GM19328 (cell line): Measurements from ENCODE around the gene MAP3K3.
A peak's percentile ranks its signal among the peaks of the same experiment; 100 is the strongest.

Experiments used
- ATAC-seq: cut with Tn5 transposase; IDR thresholded peaks from one replicate; pipeline ENCODE4 v1.9.1; 2021; ENCODE audit warnings: mild to moderate bottlenecking, moderate library complexity; ENCODE audit not compliant: unreplicated experiment

MAP3K3 gene

DNA sequence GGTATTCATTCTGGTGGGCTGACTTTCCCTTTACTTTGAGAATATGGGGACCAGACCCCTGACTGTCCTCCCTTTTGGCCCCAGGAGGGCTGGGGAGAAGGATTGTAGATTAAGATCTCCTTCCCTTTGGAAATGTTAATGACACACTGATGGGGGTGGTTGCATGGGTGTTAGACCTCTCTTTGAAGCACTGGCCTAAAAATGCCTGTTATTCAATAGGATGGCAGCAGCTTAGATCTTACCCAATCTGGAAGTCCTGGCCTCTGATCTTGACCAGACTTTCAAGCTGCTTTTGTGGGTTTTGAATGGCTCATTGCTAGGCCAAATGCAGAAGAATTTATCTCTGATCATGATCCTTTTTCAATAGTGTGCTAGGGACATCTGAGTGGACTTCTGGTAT is 25.7 kb downstream of the MAP3K3 start:
- ATAC-seq = no peak

DNA sequence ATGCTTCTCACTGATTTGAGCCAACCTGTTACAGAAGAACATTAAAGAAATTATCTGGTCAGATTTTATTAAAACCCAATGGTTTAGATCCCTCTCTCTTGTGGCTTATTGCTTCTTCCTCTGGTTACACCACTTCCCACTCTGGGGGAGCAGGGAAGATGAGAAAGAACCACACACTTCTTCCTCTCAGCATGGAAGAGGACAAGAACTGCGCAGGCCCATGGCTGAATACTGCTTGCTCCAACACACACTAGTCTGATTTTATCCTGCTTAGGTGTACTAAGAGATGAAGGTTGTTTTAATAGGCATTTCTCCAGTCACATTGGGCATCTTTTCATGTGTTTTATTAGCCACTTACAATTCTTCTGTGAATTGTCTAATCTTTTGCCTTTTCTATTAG is 27.6 kb downstream of the MAP3K3 start:
- ATAC-seq = no peak

DNA sequence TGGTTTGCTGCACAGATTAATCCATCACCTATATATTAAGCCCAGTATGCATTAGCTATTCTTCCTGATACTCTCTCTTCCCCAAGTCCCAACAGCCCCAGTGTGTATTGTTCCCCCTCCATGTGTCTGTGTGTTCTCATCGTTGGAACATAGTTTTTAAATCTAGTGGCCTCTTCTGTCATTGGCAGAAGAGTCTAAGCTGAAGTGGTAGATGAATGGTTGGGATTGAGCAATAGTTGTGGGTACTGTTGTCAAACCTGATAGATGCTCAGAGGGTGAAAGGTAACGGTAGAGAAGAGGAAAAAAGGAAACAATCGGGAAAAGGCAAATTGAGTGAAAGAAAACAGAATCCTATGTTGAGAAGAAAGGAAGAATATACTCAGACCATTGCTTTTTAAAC is 29.9 kb downstream of the MAP3K3 start:
- no peak for ATAC-seq

DNA sequence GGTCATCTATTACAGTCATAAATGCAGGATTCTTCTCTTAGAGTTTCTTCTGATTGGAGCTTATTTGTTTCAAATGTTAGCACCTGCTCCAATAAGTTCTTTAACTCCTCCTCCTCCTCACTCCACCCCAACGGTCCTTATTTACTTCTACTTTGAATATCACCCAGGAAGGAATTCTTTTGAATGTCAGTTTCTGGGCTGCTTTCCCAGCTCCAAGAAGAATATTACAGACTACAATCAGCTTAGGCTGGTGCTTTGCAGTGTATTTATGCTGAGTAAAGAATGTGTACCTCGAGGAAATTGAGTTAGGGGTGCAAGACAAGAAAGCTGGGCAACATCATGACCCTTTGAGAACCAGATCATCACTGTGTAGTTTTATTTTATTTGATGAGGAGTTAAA is 30.8 kb downstream of the MAP3K3 start:
- no peak for ATAC-seq

DNA sequence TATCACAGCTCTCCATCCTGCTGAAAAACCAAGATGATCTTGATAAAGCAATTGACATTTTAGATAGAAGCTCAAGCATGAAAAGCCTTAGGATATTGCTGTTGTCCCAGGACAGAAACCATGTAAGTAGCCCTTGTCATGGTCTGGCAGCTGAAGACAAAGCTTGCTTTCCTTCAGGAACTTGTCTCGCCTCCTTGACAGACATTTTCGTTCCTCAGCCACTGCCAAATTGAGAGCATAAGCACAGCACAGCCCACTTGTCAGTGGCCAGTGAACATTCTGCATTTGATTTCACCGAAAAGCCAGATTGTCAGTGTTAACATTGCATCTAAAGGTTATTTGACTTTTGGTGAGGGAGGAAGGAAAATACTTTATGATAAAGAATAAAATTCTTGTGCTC is 35.6 kb downstream of the MAP3K3 start:
- ATAC-seq = no peak

DNA sequence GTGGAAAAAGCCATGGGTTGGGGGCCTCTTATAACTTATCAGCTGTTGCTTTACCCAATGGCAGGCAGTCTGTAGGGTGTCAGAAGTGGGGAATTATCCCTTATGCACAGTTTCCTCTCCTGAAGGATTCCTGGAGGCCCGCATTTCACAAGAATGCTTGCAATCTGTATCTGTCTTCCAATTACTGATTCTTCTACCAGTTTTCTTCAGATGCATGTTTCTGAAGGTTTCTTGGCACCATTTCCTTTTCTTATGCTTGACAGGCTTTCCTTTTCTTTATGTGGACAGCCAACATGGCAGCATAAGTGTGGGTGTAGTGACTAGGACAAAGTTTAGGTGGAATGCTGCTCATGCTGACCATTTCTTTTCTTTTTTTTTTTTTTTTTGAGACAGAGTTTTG is 36.1 kb downstream of the MAP3K3 start:
- no peak for ATAC-seq

DNA sequence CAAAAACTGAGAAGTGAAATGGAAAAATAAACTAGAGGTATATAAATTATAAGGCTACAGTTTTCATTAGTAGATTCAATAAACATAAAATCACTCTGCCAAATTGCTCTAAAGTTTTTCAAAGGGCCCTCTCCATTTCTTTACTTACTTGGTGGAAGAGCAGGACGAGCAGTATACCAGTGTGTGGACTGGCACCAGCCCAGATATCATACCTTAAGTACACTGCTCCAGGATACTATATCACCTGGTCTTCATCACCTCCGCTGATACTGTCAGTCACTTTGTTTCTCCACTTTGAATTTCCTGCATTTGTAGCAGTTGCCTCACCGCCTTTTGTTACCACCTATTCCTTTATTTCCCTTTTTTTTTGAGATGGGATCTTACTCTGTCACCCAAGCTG is 37.6 kb downstream of the MAP3K3 start:
- ATAC-seq = no peak

DNA sequence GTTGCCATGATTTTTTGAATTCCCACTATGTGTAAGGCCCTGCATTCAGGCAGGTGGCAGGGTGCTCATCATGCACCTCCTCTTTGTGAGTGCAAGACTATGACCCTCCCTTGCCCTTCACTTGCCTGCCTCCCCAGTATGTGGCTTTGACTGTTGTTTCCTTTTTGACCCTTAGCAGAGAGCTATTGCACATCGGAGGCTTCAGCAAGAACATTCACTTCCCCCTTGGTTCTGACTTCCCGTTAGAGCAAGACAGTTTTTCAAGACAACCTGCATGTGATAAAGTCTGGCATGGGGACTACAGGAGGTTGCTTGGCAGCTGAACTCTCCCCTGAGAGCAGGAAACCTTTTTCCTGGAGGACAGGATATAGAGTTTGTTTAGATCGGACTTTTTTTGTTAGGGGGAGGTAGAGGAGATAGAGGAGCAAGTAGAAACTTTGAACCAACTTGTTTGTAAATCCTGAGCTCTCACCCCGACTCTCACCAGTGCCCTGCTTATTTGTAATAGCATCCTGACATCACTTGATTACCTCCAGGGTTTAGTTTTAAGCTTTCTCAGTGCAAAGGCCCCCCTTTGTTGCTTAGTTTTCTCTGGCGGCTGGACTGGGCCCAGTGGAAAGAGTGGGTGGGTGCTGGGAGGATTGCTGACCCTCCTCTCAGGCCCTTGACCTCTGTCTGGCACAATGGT is 43.5 kb downstream of the MAP3K3 start:
- ATAC-seq = peak; percentile 49

DNA sequence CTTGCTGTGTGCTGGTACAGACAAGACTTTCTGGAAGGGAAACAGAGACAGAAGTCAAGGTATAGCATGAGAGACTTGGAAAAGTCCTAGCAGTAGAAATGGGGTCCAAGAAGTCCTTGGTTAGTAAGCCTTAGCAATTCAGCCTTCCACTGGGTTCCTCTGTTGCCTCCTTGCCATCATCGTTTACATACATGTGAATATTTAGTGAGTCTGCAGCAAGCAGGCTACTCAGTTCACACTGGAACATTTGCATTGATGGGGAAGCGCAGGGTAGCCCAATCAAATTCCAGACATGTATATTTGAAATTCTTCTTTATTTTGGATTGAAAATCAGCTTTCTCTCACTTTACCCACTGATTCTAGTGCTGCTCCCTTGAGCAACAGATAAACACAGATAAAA is 50.6 kb downstream of the MAP3K3 start:
- no peak for ATAC-seq

DNA sequence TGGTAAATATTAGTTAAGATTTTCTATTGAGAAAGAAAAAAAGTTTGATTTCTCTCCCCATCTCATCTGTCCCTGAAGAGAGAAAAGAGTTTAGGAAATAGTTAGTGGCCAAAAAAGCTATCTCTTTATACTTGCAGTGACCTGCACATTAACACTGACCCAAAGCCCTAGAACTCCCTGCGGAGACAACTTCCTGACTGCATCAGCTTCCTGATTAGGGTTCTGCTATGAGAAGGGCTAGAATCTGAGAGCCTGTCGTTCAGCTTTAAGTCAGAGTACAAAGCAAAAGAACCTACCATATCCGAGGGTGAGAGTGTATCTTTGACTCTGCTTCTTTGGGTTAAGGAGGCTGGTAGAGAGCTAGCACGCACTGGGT is 53.0 kb downstream of the MAP3K3 start:
- no peak for ATAC-seq

DNA sequence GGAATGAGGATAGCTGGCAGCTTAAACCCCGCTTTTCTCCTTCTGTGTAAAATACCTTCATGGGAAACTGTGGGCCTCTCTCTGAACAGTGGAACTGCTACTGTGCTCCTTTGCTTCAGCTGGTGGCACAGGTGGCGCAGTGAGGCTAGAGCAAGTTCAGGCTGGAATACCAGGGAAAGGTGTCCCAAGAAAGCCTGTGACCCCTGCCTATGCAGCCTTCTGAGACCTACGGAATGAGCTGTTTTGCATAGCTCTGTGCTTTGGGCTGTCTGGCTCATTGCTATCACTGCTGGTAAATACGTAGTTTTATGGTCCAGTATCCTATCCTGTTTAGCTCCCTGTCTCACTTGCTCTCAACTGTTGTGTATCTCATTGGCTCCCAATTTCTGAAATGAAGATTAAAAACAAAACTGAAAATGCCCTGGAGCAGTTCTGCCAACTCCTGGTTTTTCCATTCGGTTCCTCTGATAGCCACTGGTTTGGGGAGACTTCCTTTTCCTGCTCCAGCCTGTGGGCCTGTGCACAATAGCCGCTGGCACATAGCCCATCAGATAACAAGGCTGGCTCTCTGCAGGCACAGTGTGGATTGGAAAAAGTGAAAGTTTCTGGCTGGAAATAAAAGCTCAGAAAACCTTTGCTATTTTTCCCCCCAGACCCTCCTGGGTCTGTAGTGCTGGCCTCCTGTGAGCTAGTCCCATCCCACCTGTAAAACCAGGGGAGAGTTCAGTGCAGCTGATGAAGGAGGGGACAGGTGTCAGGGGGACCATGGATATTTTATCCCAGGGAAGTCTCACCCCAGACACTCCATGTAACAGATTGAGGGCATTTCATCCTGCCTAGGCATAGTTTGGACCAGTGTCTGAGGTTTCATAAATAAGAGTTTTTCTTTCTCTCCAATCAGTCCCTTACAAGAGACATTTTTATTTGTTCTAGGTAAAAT is 53.7 kb downstream of the MAP3K3 start:
- no peak for ATAC-seq

DNA sequence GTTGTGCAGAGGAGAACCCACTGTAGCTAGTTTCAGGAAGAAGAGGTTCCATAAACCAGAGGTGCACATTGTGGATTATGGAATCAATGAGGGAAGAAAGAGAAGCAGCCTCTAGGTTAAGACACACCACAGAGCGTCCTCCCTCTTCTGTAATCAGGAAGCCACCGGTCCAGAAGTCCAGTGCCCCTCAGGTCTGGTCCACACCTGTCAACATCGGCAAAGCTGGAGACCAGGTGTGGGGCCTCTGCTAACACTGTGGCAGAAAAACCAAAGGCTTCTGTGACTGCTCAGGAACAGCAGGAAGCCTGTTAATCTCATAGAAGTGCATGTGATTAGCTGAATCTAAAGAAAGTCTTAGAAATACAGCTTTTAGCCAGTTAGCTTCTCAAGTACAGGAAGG is 54.4 kb downstream of the MAP3K3 start:
- ATAC-seq = no peak

DNA sequence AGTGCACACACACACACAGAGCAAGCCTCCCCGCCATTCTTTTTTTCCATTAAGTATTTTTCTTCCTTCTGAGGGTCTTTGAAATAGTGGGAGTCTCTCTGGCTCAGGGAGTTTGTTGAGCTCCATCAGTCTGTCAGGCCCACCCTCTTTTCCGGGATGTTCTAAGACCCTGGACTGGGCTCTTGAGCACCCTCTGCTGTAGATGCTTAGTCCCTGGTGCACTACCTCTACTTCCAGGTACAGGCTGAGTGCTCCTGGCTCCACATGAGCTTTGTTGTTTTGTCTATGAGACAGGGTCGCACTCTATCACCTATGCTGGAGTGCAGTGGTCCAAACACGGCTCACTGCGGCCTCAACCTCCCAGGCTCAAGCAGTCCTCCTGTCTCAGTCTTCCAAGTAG is 57.0 kb downstream of the MAP3K3 start:
- no peak for ATAC-seq

DNA sequence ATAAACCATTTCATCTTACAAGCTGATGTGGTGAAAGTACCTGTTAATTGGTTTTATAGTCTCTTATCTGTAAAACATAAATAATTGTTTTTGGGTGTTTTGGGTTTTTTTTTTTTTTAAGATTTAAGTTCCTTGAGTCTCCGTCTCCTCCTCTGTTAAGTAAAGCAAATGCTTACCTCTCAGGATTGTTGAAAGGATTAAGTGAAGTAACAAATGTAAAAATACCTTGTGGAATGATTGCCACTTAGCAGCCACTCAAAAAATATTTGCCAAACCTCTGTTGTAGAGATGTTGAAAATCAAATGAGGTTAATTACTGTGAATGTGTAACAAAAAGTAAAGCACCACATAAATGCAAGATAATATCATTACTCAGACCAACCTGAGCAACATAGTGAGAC is 58.5 kb downstream of the MAP3K3 start:
- ATAC-seq = no peak

DNA sequence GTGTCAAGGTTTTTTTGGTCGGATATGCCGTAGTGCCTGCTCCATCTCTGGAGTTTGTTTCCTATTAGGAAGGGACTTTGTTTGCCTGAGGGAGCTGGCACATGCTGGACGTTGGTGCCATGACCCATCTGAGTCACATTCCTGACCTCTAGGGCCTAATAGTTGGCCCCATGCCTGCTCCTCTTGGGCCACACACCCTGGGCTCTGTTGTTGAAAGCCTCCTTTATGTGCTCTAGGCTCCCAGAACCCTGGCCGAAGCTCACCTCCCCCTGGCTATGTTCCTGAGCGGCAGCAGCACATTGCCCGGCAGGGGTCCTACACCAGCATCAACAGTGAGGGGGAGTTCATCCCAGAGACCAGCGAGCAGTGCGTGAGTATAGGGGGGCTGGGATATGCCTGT is 59.3 kb downstream of the MAP3K3 start:
- ATAC-seq = no peak

DNA sequence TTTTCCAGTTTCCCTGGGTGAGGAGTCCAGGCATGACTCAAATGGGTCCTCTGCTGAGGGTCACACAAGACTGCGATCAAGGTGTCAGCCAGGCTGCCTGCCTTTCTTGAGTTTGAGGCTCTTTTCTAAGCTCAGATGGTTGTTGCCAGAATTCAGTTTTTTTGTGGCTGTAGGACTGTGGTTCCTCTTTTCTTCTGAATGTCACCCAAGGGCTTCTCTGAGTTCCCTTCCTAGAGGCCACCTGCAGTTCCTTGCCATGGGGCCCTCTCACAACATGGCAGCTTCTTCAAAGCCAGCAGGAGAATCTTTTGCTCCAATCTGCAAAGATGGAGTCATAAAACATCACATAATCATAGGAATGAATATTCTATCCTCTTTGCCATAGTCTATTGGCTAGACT is 60.2 kb downstream of the MAP3K3 start:
- no peak for ATAC-seq

DNA sequence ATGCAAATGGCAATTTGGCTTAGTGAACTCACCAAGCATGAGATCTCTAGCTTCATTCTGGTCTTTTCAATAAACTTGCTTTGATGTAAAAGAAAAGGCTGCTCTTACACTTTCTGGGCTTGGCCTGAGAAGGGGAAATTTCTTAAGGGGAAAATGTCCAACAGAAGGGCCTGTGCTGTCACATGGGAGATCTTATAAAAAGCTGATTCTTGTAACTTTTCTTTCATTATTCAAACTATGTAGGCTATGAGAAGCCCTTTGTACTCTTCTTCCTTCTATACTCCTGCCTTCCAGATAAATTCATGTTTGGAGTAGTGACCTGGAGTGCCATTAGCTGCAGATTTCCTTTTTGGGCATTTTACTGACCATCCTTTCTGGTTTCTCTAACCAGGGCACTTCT is 60.8 kb downstream of the MAP3K3 start:
- ATAC-seq = no peak

DNA sequence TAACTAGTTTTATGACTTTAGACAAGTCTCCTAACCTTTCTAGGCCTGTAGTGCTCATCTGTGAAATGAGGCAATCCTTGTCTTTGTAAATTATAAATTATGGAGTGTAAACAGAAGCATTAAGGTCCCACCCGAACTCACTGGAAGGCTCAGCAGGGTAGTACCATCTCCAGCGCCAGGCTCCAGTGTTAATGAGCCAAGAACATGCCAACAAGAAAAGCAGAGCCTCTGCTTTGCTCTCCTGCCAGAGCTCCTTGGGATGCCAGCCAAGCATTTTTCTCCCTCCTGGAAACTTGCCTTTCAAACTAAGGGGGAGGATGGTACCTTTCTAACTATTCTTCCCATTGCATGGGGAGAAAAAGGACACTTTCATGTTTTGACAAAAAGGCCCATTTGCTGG is 62.8 kb downstream of the MAP3K3 start:
- no peak for ATAC-seq

DNA sequence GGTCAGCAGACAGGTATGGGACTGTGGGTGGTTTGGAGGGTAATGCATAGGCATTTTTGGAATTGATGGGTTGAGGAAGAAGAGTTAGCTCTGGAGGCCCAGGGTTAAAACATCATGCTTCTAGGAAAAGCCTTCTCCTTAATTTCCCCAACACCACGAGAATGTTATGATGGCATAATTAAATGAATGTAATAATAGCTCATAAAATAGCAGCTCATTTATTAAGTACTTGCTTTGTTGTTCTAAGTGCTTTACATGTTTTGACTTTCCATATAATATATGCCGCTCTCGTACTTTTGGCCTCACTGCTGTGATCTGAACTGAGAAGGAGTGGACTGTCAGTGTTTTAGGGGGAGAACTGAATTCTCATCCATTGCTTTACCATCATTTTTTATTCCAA is 63.4 kb downstream of the MAP3K3 start:
- ATAC-seq = no peak

DNA sequence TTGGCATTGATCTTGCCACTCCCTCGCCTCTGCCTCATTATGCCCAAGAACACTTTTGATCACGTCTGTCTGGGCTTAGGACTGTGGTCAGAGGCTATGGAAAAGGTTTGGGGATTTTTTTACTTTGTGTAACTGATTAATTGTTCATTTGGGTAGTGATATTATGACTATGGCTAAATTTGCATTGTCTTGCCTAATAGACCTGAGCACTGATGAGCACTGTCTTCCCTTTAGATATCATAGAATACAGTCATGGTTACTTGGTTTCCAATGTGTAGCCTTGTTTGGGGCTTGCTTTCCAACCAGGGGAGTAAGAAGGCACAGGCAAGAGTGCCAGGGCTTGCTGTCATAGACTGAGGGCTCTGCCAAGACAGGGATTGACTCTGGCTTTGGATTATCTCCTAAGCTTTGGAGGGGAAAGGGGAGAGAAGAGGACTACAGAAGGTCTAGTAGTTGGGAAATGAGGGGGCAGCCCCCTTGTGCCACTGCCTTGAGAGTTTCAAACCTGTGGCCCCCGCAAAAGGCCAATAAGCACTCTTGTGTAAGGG is 64.0 kb downstream of the MAP3K3 start:
- ATAC-seq = no peak

DNA sequence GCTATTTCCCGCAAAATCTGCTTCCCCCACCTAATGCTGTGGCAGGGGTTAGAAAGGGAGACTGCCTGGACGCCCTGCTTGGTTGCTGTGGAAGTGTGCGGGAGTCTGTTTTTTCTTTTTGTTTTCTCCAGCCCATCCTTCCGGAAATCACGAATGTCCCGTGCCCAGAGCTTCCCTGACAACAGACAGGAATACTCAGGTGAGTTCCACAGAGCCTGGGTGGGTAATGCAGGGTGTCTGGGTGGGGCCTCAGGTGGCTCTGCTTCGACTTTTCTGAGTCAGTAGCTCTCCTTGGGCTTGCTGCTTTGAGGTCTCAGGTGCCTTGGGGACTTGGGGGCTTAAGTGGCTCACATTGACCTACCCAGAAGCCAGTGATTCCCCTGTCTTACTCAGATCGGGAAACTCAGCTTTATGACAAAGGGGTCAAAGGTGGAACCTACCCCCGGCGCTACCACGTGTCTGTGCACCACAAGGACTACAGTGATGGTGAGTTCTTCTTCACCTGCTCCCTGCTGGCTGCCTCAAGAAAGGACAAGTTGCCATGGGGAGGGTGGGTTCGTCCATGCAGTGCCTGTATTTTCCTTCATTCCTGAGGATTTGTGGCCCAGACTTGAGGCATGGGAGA is 66.3 kb downstream of the MAP3K3 start:
- no peak for ATAC-seq

DNA sequence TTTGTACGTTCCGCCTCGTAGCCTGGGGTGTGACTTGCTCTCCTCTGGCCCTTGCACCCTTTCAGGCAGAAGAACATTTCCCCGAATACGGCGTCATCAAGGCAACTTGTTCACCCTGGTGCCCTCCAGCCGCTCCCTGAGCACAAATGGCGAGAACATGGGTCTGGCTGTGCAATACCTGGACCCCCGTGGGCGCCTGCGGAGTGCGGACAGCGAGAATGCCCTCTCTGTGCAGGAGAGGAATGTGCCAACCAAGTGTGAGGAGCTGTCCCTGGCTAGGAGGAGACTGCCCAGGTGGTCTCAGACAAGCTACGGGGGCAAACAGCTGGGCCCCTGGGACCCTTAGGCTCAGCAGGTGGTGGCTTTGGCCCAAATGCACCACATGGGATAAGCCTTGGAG is 67.3 kb downstream of the MAP3K3 start:
- ATAC-seq = no peak
